HG02610 (cell line): ENCODE measurements around the gene CEP44.

ENCODE experiments used
- ATAC-seq: cut with Tn5 transposase; IDR thresholded peaks from one replicate; pipeline ENCODE4 v1.9.1; 2021; ENCODE audit warnings: mild to moderate bottlenecking, moderate library complexity; ENCODE audit not compliant: unreplicated experiment

Gene CEP44

DNA sequence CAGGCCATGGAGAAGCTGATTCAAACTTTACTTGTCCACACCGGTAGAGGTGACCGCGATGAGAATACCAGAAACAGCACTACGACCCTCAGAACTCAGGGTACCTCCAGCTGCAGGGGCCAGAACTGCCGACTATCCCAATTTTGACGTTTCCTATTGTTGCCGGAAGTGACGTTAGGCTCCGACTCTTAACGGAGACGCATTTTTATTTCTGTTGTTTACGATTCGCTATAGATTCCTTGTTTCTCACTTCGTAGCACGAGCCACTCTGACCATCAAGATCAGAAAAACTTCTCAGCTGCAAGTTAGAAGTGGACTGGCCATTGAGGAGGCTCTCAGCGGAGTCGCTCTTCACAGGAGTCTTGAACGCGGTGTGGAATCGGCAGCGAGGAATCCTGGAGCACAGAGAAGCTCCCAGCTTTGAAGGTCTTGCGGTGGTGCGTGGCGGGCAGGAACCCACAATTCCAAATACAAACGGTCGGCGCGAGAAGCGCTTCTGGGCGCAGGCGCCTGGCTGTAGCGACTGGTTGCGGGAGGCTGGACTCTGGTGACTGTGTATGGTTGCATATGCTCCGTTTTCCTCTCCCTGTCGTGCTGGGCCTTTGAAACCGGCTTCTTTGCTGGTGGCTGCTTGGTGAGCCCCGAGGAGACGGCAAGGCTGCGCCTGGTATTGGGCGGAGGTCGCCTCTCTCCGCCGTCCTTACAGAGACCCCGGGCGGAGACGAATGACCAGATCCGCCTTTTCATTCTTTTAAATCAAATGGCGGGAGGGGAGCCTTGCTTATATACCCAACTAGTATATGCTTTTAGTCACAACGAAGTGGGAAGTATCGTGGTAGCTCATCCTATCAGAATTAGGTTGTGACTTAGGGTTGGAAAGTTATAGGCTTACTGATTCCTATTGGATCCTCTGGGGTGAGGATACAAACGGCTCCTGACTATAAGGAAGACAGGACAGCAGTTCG, at the start of gene CEP44, which contains the start of gene FBXO8:
TSS of gene CEP44 (plus strand) at position 405 of the 965 bp plus-strand sequence. CDS start 15,211 bp downstream, outside the sequence.
TSS of gene FBXO8 (minus strand) at position 161 of the 965 bp plus-strand sequence. CDS start 20,575 bp downstream, outside the sequence.
- ATAC-seq, result peak; percentile 58

DNA sequence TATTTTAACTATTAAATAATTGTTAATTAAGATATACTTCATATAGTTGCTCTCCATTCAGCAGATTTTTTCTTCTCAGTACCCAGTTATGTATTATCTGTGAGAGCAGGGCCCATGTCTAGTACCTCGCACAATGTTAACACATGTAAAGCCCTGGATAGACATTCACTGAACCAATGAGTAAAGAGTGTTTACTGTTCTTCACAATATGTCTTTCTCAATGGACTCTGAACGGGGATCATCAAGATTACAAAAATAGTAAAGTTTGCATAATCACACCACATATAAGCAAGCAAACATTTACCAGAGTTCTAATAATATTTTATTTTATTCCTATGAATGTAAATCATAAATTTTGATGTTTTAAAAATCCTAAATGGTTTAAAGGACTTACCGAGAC, 47.4 kb upstream of the CEP44 start:
- ATAC-seq, result no peak

GRCh38 chr4:174241162-174241561, 42.5 kb upstream of the CEP44 start:
- no peak for ATAC-seq

- ATAC-seq, result peak; percentile 81
These were observed 39.3 kb upstream of the CEP44 start for GRCh38 chr4:174244441-174244840.

DNA sequence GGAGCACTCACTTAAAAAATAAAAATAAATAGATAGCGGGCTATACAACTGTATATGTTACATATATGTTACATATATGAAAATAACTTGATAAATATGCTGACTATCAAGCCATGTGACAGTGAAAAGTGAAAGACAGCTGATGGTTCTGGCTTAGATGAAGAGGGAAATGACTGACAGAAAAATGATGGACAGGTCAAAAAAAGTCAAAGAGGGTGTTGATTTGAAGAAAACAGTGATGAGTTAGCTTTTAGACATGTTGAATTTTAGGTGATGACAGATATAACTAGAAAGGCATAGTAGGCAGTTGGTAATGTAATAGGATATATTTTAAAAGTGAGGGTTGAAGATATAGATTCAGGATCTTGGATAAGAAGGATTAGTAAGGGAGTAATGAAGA, 38.0 kb upstream of the CEP44 start:
- ATAC-seq, result no peak

- no peak for ATAC-seq
These were observed 35.3 kb upstream of the CEP44 start for GRCh38 chr4:174248407-174248806.

GRCh38 chr4:174252412-174252811, 31.3 kb upstream of the CEP44 start:
- ATAC-seq, result no peak

DNA sequence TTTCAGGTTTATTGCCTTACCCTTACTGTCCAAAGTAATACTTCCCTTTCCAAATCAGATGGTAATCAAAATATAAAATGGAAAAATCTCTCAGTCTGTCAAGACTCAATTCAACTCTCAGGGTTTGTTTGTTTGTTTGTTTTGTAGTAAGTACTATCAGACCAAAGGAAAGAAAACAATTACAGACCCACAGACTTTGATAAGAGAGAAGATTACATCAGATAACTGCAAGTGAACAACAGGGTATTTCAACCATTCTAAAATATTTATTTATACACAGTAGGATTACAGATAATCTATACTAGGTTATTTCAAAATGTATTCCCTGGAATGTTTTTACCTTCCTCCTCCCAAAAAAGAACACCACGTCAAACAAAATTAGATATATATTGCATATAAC, 29.1 kb upstream of the CEP44 start:
- no peak for ATAC-seq

- ATAC-seq, result no peak
These were observed 28.3 kb upstream of the CEP44 start for GRCh38 chr4:174255374-174255773.

DNA sequence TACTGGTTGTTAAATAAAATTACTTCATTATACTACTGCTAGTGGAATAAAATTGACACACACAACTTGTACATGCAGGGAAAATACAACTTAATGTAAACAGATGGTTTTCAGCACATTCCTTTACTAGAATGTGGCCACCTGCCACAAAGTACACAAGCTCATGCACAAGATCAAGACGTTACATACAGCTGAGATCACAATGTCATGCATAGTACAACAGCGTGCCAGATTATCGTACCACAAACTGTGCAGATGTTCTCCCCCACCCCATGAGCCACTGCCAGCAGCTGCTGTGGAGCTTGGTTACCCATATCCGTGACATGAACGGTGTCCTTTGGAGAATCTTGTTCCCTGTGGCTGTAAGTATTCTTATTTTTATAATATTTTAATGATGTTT, 27.9 kb upstream of the CEP44 start:
- ATAC-seq, result no peak

- ATAC-seq, result no peak
These were observed 27.4 kb upstream of the CEP44 start for GRCh38 chr4:174256277-174256713.

- no peak for ATAC-seq
These were observed 24.1 kb upstream of the CEP44 start for GRCh38 chr4:174259580-174259979.

GRCh38 chr4:174260099-174260498, 23.6 kb upstream of the CEP44 start:
- ATAC-seq, result no peak

GRCh38 chr4:174261432-174261831, 22.3 kb upstream of the CEP44 start:
- ATAC-seq, result peak; percentile 49

DNA sequence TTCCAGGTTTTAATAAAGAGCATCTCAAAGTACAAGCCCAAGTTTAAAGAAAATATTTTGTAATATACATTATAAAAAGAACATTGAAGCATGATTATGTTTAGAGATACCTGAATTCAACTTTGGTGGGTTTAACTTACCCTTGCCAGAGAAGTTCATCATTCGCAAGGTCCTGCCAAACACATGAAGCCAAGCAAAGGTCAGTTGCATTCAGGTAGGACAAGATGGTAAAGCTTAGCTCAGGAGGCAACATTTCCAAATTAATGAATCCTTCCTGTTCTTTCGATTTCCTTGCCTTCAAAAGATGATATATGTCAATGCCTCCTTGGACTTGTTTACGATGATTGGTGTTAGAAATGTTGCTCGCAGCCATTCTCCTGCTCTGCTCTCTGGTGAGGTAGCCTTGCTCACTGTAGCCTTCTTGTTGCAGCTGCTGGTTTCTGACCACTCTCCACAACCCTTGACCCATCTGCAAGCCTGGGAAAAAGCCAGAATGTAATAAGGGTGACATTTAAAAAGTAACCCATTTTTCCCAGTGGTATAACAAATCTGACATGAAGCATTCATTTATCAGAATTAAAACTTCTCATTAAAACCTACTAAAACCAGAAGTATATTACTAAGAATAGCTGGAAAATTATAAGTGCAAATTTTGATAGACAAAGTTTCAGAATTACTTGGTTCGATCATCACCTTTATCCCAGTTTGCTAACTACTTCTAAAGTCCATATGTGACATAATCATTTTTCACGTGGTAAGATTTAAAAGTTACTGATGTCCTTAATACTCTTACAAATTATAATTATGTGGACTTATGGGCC, 20.9 kb upstream of the CEP44 start:
- ATAC-seq, result no peak

GRCh38 chr4:174263445-174263736, 20.3 kb upstream of the CEP44 start:
- ATAC-seq, result no peak

DNA sequence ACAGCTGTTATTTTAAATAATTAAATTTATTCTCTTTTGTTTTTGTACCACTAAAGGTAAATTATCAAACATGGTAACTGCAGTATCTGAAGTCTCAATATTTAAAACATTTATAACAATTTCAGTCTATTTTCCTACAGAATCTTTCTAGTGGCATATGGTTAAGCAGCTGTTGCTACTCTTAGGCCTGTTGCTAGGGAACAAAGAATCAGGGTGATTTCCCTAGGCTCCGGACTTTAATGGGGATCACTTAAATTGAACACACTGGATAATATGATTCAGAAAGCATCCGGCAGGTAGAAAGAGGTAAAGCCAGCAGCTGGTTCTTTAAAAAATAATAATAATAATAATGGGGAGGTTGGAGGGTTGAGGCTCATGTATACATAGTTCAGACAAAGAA, 17.8 kb upstream of the CEP44 start:
- ATAC-seq, result no peak

- ATAC-seq, result no peak
These were observed 17.3 kb upstream of the CEP44 start for GRCh38 chr4:174266416-174266815.

DNA sequence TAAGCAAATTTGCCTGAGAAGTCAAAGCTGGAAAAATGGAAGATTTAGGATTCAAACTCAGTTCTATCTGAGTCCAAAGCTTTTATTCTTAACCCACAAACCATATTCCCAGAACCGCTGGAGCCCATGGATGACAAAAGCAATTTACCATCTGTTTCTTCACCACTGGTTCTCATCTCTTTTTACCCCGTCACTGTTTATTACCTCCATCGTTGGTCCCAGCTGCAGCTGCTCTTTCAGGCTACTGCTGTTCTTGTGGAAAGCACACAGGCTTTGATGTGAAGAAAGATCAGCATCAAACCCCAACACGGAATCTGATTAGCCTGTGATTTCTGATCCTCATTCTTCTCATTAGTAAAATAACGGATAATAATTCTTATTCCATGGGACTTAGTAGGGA, 9.8 kb upstream of the CEP44 start:
- ATAC-seq, result no peak

DNA sequence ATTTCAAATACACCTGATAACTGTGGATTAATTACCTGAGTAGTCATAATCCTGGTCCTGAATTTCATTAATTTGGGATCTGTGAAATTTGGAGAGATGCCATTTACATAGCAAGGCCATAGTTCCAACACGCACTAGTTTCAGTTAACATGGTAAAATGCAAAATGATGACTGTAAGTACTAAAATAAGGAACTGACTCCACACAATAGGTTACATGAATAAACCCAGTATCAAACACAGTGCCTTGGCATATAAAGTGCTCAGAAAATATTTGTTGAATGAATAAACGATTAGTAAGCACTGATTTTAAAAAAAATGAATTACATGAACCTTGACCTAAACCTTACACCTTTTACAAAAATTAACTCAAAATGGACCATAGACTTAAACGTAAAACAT, 9.3 kb upstream of the CEP44 start:
- ATAC-seq, result no peak

GRCh38 chr4:174275101-174275500, 8.6 kb upstream of the CEP44 start:
- ATAC-seq, result no peak

- no peak for ATAC-seq
These were observed 6.3 kb upstream of the CEP44 start for GRCh38 chr4:174277433-174277832.
